Fibroblast of lung (primary cell): Measurements from ENCODE around the gene SLC35F4. TPM values are rescaled to one million over a fixed set of nuclear protein-coding genes. Genes with fewer than 3 reads are reported as not detected.

Experiments
- DNase-seq, 2 donors: peaks; one replicate each; pipeline versions ENCODE4 v3.0.0 to v3.0.0-alpha.2; 2010; ENCODE audit warnings: low read depth in 2 of 2
- H2AFZ ChIP-seq: 2 replicates; pipeline ENCODE4 v1.5.1; 2012; ENCODE audit warnings: low read length, control low read depth, inconsistent platforms
- H3K27ac ChIP-seq: 2 replicates; pipeline ENCODE4 v1.5.1; 2011; ENCODE audit warnings: low read length, control low read depth; ENCODE audit not compliant: insufficient read depth
- H3K27me3 ChIP-seq: 2 replicates; pipeline ENCODE4 v1.5.1; 2011; ENCODE audit warnings: mild to moderate bottlenecking, low read length; ENCODE audit not compliant: control insufficient read depth, insufficient read depth
- H3K36me3 ChIP-seq: 2 replicates; pipeline ENCODE4 v1.5.1; 2011; ENCODE audit warnings: low read length; ENCODE audit not compliant: control insufficient read depth, insufficient read depth
- H3K4me1 ChIP-seq: 2 replicates; pipeline ENCODE4 v1.5.1; 2011; ENCODE audit warnings: low read length; ENCODE audit not compliant: control insufficient read depth, insufficient read depth; ENCODE audit errors: extremely low read depth
- H3K4me2 ChIP-seq: 2 replicates; pipeline ENCODE4 v1.5.1; 2011; ENCODE audit warnings: low read length, control low read depth; ENCODE audit not compliant: insufficient read depth; ENCODE audit errors: extremely low read depth
- H3K4me3 ChIP-seq, 4 experiments: fragments of 200-600 bp in 1 of 4; sonication (generic) in 1 of 4; replicated peaks in 1 of 4; 2 replicates each; pipeline ENCODE4 v1.5.1; 2011 to 2016; ENCODE audit warnings: low read length in 4 of 4, low read depth in 3 of 4, mild to moderate bottlenecking in 3 of 4, control low read depth in 2 of 4, inconsistent platforms in 1 of 4, mixed read lengths in 1 of 4; ENCODE audit not compliant: insufficient read depth in 1 of 4; ENCODE audit errors: control extremely low read depth in 1 of 4
- H3K79me2 ChIP-seq: 2 replicates; pipeline ENCODE4 v1.5.1; 2012; ENCODE audit warnings: mild to moderate bottlenecking, low read length, inconsistent platforms; ENCODE audit not compliant: control insufficient read depth, insufficient read depth
- H3K9ac ChIP-seq: 2 replicates; pipeline ENCODE4 v1.5.1; 2011; ENCODE audit warnings: mild to moderate bottlenecking, low read length, control low read depth; ENCODE audit not compliant: insufficient read depth
- H3K9me3 ChIP-seq: 2 replicates; pipeline ENCODE4 v1.5.1; 2012; ENCODE audit warnings: low read depth, low read length; ENCODE audit not compliant: control insufficient read depth, insufficient read depth
- H4K20me1 ChIP-seq: 2 replicates; pipeline ENCODE4 v1.5.1; 2011; ENCODE audit warnings: low read length; ENCODE audit not compliant: control insufficient read depth, insufficient read depth; ENCODE audit errors: extremely low read depth
- CTCF ChIP-seq, 2 donors: IDR thresholded peaks in 1 of 2; conservative IDR thresholded peaks in 1 of 2; 1 replicate in 1 of 2; 2 replicates in 1 of 2; pipeline ENCODE4 v1.5.1; 2011 to 2012; ENCODE audit warnings: low read length in 2 of 2, control low read depth in 1 of 2, inconsistent platforms in 1 of 2, low read depth in 1 of 2, mild to moderate bottlenecking in 1 of 2
- EZH2 ChIP-seq: IDR thresholded peaks from 2 replicates; pipeline ENCODE4 v1.5.1; 2012; ENCODE audit warnings: low read length, control low read depth, mild to moderate bottlenecking; ENCODE audit errors: missing control alignments
- polyA plus RNA-seq, 2 donors: library from polyadenylated mRNA; depleted of rRNA in 1 of 2; stranded (reverse) in 1 of 2; unstranded in 1 of 2; fragments of >200 nt; gene quantifications; 2 replicates each; pipeline ENCODE4 v1.2.1, GENCODE V29; 2011 to 2012; ENCODE audit warnings: missing spikeins in 1 of 2
- total RNA-seq: library from RNA; depleted of rRNA; stranded (reverse); fragments of >200 nt; gene quantifications from 2 replicates; pipeline ENCODE4 v1.2.1, GENCODE V29; 2014

The SLC35F4 gene
- total and polyA plus RNA-seq, 2 donors (not counting 1 experiment from before 2014, with no cell fraction given): not detected

DNA sequence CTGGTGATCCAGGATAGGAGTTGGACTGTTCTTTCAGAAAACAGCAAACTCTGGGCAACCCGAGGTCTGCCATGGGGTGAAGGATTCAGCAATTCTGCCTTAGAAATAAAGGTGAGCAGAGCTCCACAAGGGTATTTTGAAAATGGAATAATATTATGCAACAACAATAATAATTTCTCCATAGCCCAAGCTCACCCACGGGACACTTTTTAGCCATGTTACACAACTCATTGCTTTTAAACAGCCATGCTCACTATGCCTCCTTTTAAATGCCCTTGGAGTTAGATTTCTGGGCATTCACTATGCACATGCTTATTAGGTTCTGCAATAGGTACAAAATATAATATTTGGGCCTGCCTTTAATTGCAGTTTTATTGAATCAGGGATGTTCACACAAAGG, 37.2 kb downstream of the SLC35F4 start:
- no peaks in the 10 kb centered on the region for H3K79me2 ChIP-seq
- H3K4me3 ChIP-seq: no peak overlapping the region
- H3K27ac ChIP-seq: no peak overlapping the region
- no peaks in the 10 kb centered on the region for H3K4me1 ChIP-seq
- no peaks in the 10 kb centered on the region for H3K27me3 ChIP-seq
- no peaks in the 10 kb centered on the region for H3K36me3 ChIP-seq
- no peak overlapping the region for H3K9ac ChIP-seq
- no peak overlapping the region for H3K4me2 ChIP-seq
- no peaks in the 10 kb centered on the region for H4K20me1 ChIP-seq
- no peaks in the 10 kb centered on the region for H3K9me3 ChIP-seq
- TF ChIP-seq EZH2: no peak
- no peak for TF ChIP-seq CTCF (conservative IDR thresholded peaks at IDR 0.05 in 1 of 2, IDR thresholded peaks at IDR 0.05 in 1 of 2; ENCODE audit: low read depth in 1 of 2, low read length in 2 of 2)
- no peak overlapping the region for H2AFZ ChIP-seq
- DNase-seq: no peak

- Histone ChIP-seq H3K9me3 (no peaks in the 10 kb centered on the region), H2AFZ (no peak overlapping the region), H3K36me3 (no peaks in the 10 kb centered on the region), H3K27ac (no peak overlapping the region), H3K79me2 (no peaks in the 10 kb centered on the region), H3K4me1 (no peaks in the 10 kb centered on the region), H3K9ac (no peak overlapping the region), H3K4me2 (no peak overlapping the region), H3K4me3 (no peak overlapping the region), H3K27me3 (no peaks in the 10 kb centered on the region), H4K20me1 (no peaks in the 10 kb centered on the region)
- no peak for TF ChIP-seq EZH2
- TF ChIP-seq CTCF (conservative IDR thresholded peaks at IDR 0.05 in 1 of 2, IDR thresholded peaks at IDR 0.05 in 1 of 2; ENCODE audit: low read depth in 1 of 2, low read length in 2 of 2): no peak
- DNase-seq: no peak
Measured at GRCh38 chr14:57823015-57823660, 42.8 kb downstream of the SLC35F4 start.

DNA sequence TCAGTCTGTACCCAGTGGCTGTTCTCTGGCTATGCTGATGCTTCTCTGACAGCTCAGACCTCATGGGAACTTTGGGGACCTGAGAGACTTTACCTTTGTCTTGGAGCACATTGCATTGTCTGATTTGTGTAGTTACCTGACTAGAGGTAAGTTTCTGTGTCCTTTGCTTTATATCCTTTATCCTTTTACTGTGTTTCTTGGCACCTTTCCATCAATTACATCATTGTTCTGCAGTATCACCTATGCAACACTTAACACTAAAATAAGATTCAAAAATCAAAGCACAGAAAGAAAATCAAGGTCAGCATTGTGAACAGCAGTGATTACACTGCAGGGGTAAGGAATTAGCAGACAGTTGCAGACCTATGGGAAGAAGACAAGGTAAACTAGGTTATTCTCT, 43.8 kb downstream of the SLC35F4 start:
- Histone ChIP-seq H4K20me1 (no peaks in the 10 kb centered on the region), H3K27me3 (no peaks in the 10 kb centered on the region), H3K4me1 (no peaks in the 10 kb centered on the region), H3K9ac (no peak overlapping the region), H3K4me3 (no peak overlapping the region), H3K4me2 (no peak overlapping the region), H3K9me3 (no peaks in the 10 kb centered on the region), H2AFZ (no peak overlapping the region), H3K79me2 (no peaks in the 10 kb centered on the region), H3K36me3 (no peaks in the 10 kb centered on the region), H3K27ac (no peak overlapping the region)
- TF ChIP-seq EZH2: no peak
- TF ChIP-seq CTCF (conservative IDR thresholded peaks at IDR 0.05 in 1 of 2, IDR thresholded peaks at IDR 0.05 in 1 of 2; ENCODE audit: low read depth in 1 of 2, low read length in 2 of 2): no peak
- DNase-seq: no peak
